ENCODE results near the gene DGKI.

DGKI gene

GRCh38 chr7:137774793-137775201, 72.0 kb downstream of the DGKI start:
- DNase-seq = no peak

- no peak for DNase-seq
These were observed 74.0 kb downstream of the DGKI start for GRCh38 chr7:137772748-137773147.

GRCh38 chr7:137772316-137772715, 74.5 kb downstream of the DGKI start:
- DNase-seq = no peak

- DNase-seq = no peak
These were observed 75.1 kb downstream of the DGKI start for GRCh38 chr7:137771679-137772078.

GRCh38 chr7:137771273-137771672, 75.5 kb downstream of the DGKI start:
- no peak for DNase-seq

- DNase-seq = no peak
These were observed 78.4 kb downstream of the DGKI start for GRCh38 chr7:137768366-137768765.

GRCh38 chr7:137762334-137762733, 84.4 kb downstream of the DGKI start:
- DNase-seq = no peak

GRCh38 chr7:137760111-137760510, 86.7 kb downstream of the DGKI start:
- no peak for DNase-seq

GRCh38 chr7:137757146-137757925, 89.4 kb downstream of the DGKI start:
- DNase-seq = no peak

GRCh38 chr7:137755846-137756651, 90.7 kb downstream of the DGKI start:
- no peak for DNase-seq

GRCh38 chr7:137755427-137755826, 91.3 kb downstream of the DGKI start:
- no peak for DNase-seq

- DNase-seq = no peak
These were observed 92.6 kb downstream of the DGKI start for GRCh38 chr7:137753948-137754851.

GRCh38 chr7:137753575-137753947, 93.2 kb downstream of the DGKI start:
- no peak for DNase-seq

GRCh38 chr7:137753067-137753466, 93.7 kb downstream of the DGKI start:
- DNase-seq = no peak

GRCh38 chr7:137751361-137752009, 95.3 kb downstream of the DGKI start:
- DNase-seq = no peak

- no peak for DNase-seq
These were observed 99.3 kb downstream of the DGKI start for GRCh38 chr7:137747359-137748031.

- DNase-seq = no peak
These were observed 103.8 kb downstream of the DGKI start for GRCh38 chr7:137743021-137743420.

- DNase-seq = no peak
These were observed 104.7 kb downstream of the DGKI start for GRCh38 chr7:137742051-137742450.

- no peak for DNase-seq
These were observed 105.3 kb downstream of the DGKI start for GRCh38 chr7:137741443-137741842.

GRCh38 chr7:137734221-137734620, 112.6 kb downstream of the DGKI start:
- no peak for DNase-seq

GRCh38 chr7:137732168-137732567, 114.6 kb downstream of the DGKI start:
- no peak for DNase-seq

- no peak for DNase-seq
These were observed 115.3 kb downstream of the DGKI start for GRCh38 chr7:137731436-137731835.

Measured in hematopoietic multipotent progenitor cell treated with erythropoietin and hydrocortisone succinate and interleukin-3 and kit ligand, for 8 days (in vitro differentiated cells).